ENCODE data around the gene ANKRD36C.
"Not testable (repeated sequence)": the region's sequence is repeated elsewhere in the genome, so short reads cannot be mapped to it uniquely, and the experiment has no call there.

- TF ChIP-seq CTCF (conservative IDR thresholded peaks at IDR 0.05; ENCODE audit: low read depth in 2 of 2); EZH2 (IDR thresholded peaks at IDR 0.05; ENCODE audit: low read depth, unreplicated experiment); REST (IDR thresholded peaks at IDR 0.05; ENCODE audit: unreplicated experiment); POLR2AphosphoS5 (IDR thresholded peaks at IDR 0.05; ENCODE audit: low read depth); ZNF114 (CRISPR knock-in tag; IDR thresholded peaks at IDR 0.05): not testable (repeated sequence)
Measured at GRCh38 chr2:95789385-95789784, 202.2 kb downstream of the ANKRD36C start.
